NB4 (cell line): ENCODE results near the gene TRIM29.

ENCODE experiments used
- DNase-seq: peaks from one replicate; pipeline ENCODE4 v3.0.0; 2010; ENCODE audit warnings: low read depth
- H3K4me3 ChIP-seq: one replicate; pipeline ENCODE4 v1.5.1; 2011; ENCODE audit warnings: mild to moderate bottlenecking, low read depth, low read length, moderate library complexity
- MAX ChIP-seq: IDR thresholded peaks from 2 replicates; pipeline ENCODE4 v1.6.1; 2011; ENCODE audit warnings: low read depth, low read length
- MYC ChIP-seq: IDR thresholded peaks from 2 replicates; pipeline ENCODE4 v1.6.1; 2011; ENCODE audit warnings: low read depth, low read length
- POLR2A ChIP-seq: IDR thresholded peaks from 2 replicates; pipeline ENCODE4 v1.6.1; 2011; ENCODE audit warnings: mild to moderate bottlenecking; ENCODE audit not compliant: insufficient read length; ENCODE audit errors: extremely low read depth
- TF ChIP-seq, protein P1 (sequence below): IDR thresholded peaks from one replicate; pipeline ENCODE4 v1.5.1; 2012; ENCODE audit warnings: low read depth, low read length

The TRIM29 gene

DNA sequence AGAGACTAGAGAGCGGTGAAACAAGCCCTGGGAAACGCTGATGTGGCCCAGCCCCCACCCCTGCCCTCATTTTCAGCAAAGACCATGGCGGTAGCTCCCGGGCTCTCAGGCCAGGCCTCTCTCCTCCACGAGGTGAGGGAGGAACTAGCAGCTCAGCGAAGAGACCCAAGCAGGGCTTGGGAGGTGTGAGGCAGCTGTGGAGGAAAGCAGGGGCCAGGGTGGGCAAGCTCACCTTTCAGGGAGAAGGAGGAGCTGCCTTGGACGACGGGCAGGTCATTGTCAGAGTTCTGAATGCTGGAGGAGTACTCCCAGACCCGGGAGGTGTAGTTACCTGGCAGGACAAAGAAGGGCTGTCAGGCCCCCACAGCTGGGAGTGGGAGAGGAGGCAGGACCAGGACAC, 19.9 kb downstream of the TRIM29 start:
- TF ChIP-seq POLR2A (no peak), MAX (no peak), MYC (no peak)
- TF ChIP-seq, protein P1, sequence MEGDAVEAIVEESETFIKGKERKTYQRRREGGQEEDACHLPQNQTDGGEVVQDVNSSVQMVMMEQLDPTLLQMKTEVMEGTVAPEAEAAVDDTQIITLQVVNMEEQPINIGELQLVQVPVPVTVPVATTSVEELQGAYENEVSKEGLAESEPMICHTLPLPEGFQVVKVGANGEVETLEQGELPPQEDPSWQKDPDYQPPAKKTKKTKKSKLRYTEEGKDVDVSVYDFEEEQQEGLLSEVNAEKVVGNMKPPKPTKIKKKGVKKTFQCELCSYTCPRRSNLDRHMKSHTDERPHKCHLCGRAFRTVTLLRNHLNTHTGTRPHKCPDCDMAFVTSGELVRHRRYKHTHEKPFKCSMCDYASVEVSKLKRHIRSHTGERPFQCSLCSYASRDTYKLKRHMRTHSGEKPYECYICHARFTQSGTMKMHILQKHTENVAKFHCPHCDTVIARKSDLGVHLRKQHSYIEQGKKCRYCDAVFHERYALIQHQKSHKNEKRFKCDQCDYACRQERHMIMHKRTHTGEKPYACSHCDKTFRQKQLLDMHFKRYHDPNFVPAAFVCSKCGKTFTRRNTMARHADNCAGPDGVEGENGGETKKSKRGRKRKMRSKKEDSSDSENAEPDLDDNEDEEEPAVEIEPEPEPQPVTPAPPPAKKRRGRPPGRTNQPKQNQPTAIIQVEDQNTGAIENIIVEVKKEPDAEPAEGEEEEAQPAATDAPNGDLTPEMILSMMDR: no peak
- DNase-seq: no peak
- no peak overlapping the region for H3K4me3 ChIP-seq

DNA sequence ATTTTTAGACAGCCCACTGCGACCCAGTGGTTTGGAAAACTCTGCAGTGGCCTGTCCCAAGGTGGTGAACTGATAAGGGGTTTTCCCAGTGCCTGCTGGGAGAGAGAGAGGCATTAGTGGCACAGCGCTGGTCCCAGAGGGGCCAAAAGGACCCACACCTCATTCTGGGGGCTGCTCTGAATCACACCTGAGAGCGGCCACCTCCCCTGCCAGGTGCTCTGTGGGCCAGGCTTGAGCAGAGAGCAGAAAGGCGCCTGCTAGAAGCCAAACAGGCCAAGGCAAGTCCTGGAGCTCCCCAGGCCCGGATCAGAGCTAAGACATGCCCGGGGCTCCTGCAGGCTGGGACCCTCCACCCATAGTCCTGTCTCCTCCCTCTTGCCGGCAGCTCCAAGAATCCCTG, 20.9 kb downstream of the TRIM29 start:
- TF ChIP-seq POLR2A: no peak
- TF ChIP-seq MYC: no peak
- no peak for TF ChIP-seq MAX
- TF ChIP-seq, protein P1: no peak
- DNase-seq: no peak

DNA sequence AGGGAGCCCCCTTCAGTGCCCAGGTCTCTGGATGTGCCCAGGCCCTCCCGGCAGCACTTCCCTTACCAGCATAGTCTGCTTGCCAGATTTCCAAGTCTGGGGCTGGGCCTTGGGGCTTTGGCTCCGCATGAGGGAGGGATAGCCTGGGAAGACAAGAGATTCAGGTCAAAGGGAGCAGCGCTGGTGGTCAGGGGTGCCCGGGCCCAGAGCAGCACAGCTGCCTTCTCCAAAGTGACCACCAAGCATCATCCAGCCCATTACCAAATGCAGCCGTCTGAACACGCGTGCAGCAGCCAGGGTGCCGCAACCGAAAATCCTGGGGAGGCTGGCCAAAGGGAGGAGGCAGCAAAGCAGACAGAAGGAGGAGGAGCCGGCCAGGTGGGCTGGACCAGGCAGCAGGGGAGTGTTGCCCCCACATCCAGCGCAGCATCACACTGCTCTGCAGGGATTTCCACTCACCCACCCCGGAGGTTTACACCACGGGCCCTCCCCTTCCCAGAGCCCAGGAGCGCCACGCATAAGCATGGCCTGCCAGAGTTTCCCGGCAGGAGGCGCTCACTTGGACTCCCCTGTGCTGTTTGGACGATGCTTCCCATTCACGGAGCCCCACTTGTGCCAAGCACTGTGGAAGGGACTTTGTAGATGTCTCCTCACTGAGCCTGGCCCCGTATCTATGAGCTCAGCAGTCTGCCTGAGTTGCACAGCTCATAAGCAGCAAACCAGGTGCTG, 22.5 kb downstream of the TRIM29 start:
- DNase-seq: no peak
- no peak for TF ChIP-seq MYC
- no peak for TF ChIP-seq MAX
- TF ChIP-seq, protein P1: no peak
- TF ChIP-seq POLR2A: no peak
- no peak overlapping the region for H3K4me3 ChIP-seq

More for the DNA sequence above, 20.9 kb downstream of the TRIM29 start:
- H3K4me3 ChIP-seq: no peak overlapping the region

DNA sequence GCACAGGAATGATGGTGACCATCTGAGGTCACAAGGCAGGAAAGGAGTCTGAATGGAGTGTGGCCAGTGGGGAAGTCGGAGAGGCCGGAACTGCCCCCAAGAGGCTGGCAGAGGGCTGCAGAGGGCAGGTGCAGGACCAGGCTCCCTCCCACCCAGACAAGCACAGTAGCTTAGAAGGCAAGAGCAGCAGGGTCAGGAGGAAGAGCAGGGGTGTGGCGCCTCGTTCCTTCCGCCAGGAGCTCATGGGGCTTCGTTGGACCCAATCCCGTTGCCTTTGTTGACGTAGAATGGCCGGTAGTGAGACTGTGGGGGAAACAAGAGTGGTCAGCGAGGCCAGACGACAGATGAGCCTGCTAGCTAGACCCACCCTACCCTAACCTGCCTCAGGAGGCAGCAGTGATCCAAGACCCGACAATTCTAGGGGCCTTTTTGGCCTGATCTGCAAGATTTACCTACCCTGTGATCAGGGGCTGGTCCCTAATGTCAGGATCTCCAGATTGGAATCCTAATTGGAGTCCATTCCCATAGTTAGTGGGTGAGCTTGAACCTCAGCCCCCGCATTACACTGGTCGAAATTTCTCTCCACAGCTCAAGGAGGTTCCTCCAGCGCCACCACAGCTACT, 25.6 kb downstream of the TRIM29 start:
- DNase-seq: no peak
- TF ChIP-seq POLR2A (no peak), MAX (no peak), MYC (no peak)
- TF ChIP-seq, protein P1: no peak
- H3K4me3 ChIP-seq: no peak overlapping the region

DNA sequence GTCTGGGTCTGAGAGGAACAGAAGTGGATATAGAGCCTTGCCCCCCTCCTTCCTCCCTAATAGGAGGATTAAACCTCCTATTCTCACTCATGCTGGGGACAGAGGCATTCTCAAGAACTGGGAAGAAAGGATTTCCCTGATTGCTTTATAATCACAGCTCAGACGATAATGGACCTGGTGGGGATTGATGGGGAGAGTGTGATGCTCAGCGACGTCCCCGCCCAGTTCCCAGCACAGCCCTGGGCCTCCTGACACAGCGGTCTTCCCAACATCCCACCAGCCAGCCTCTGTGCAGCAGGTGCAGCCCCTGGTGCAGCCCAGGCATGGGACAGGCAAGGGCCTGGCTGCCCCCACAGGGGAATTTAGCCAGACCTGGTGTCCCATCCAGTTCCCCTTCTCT, 28.4 kb downstream of the TRIM29 start:
- DNase-seq: no peak
- no peak overlapping the region for H3K4me3 ChIP-seq
- TF ChIP-seq MYC: no peak
- no peak for TF ChIP-seq MAX
- TF ChIP-seq, protein P1: no peak
- no peak for TF ChIP-seq POLR2A
